HG02943 (cell line): ENCODE results near the gene OR5AN1.

Experiments used
- ATAC-seq: cut with Tn5 transposase; IDR thresholded peaks from one replicate; pipeline ENCODE4 v1.9.1; 2021; ENCODE audit warnings: mild to moderate bottlenecking, low read depth, moderate library complexity; ENCODE audit not compliant: unreplicated experiment

The OR5AN1 gene

GRCh38 chr11:59418156-59418555 is 59.5 kb downstream of the OR5AN1 start:
- no peak for ATAC-seq
